ENCODE measurements around the gene FAM111A.

The FAM111A gene

GRCh38 chr11:59180907-59181306, 38.3 kb downstream of the FAM111A start:
- no peak for DNase-seq

GRCh38 chr11:59181746-59182456, 39.2 kb downstream of the FAM111A start:
- no peak for DNase-seq

- DNase-seq = no peak
These were observed 39.9 kb downstream of the FAM111A start for GRCh38 chr11:59182457-59183151.

- DNase-seq = no peak
These were observed 41.1 kb downstream of the FAM111A start for GRCh38 chr11:59183771-59184170.

DNA sequence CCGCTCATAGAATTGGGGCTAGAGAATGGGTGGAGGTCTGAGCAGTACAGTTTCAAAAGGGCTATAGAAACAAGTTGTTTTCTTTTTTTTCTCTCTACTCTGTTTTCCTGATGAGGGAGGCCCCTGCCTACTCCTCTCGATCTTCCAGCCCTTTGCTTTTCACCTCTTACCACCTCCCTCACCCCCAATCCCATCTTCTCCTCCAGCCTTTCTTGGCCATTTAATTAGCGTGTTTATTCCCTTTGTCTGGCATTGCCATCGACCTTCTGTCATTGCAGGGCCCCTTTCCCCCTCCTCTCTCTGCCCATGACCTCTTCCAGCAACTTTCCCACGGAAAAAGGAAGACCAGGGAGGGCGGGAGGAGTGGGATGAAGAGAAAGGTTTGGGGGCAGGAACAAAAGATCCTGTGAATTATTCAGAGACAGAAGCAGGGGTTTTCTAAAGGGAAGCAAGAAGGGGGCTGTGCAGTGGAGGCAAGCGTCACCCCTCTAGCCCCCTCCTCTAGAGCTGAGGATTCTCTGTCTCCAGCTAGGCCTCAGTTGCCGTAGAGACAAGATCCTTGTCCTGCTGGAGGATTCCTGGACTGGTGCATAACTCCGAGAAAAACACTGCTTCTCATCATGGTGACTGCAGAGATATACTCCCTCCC, 42.2 kb downstream of the FAM111A start:
- no peak for DNase-seq

- DNase-seq = no peak
These were observed 42.8 kb downstream of the FAM111A start for GRCh38 chr11:59185386-59185945.

DNA sequence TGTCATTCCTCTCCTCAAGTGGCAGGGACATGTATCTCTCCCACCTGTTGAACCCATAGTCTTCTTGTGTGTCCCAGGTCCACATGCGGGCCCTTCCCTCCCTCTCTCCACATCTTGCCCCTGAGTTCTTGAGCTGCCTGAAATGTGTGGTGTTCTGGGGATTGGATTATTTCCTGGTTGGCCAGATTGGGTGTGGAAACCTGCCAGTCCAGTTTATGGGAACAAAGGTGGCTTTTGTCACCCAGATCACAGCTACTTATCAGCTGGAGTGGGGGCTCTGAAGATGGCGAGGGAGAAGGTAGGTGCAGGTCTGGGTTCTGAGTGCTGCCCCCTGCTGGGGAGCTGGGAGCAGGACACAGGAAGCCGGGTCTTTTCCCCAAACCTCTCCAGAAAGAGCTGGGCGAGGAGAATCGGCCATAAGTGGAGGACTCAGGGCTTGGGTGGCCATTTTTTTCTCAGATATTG, 43.5 kb downstream of the FAM111A start:
- peak in 1 of 3 donors; percentile 60 for DNase-seq

DNA sequence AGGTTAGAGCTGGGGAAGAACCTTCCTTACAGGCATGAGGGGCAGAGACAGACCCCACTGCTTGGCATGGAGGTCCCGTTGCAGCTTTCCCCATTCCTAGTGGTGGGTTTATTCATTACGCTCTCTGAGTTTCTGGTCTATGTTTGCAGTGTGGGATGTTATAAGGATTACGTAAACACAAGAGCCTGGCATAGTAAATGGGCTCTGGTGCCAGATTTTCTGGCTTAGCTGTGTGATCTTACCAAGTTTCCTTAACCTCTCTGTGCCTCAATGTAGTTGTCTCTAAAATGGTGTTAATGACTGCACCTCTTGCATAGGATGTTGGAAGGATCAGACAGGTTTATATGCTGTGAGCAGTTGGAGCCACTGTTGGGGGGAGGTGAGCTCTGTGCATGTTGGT, 44.4 kb downstream of the FAM111A start:
- DNase-seq = no peak

DNA sequence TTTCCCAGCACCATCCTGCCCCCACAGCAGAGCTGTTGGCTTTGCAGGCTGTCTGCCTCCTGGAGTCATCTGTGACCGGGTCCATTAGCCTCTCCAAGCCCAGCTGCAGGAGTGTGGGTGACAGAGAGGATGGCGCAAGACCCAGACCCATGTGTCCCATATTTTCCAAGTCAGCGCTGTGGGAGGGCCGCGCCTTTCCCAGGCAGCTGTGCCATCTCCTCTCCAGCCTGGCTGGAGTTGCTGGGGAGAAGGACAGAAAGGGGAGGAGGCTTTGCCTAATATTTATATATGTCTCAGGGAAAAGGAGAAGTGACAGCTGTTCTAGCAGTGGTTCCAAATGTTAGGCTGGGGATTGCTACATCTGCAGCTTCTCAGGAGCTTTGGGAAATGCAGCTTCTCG, 44.9 kb downstream of the FAM111A start:
- peak in 2 of 3 donors; percentile 55 to 67 for DNase-seq

GRCh38 chr11:59188954-59189353, 46.3 kb downstream of the FAM111A start:
- no peak for DNase-seq

DNA sequence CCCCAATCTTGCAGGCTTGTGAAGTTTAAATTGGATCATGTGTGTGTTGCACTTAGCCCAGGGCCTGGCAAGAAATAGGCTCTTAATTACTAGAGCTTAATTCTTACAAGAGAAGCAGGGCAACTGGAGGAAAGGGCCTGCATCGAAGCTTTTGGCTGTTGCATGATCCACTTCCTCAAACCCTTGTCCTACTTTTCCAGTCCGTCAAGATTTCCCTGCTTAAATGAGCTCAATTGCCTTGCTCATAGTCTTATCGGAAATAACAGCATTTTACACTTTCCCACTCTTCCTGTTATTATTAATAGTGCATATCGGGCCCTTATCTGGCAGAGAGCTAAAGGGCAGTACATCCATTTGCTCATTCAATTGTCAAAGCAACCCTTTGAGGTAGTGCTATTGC, 47.3 kb downstream of the FAM111A start:
- DNase-seq = peak in 2 of 3 donors; percentile 62 to 69

- no peak for DNase-seq
These were observed 48.4 kb downstream of the FAM111A start for GRCh38 chr11:59191095-59191494.

DNA sequence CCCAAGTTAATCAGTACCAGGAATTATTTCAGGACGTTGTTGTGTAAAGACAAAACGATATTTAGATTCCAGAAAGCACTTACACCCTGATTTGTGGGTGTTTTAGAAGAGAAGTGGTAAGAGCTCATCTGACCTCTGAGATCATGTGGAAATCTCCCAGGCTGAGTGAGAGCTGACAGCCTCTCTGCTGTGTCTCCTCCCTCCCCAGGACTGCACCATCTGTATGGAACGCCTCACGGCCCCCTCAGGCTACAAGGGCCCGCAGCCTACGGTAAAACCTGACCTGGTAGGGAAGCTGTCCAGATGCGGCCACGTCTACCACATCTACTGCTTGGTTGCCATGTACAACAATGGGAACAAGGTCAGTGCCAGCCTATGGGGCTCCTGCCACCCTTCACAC, 49.2 kb downstream of the FAM111A start:
- DNase-seq = peak; percentile 63 to 78 (median 75)

DNA sequence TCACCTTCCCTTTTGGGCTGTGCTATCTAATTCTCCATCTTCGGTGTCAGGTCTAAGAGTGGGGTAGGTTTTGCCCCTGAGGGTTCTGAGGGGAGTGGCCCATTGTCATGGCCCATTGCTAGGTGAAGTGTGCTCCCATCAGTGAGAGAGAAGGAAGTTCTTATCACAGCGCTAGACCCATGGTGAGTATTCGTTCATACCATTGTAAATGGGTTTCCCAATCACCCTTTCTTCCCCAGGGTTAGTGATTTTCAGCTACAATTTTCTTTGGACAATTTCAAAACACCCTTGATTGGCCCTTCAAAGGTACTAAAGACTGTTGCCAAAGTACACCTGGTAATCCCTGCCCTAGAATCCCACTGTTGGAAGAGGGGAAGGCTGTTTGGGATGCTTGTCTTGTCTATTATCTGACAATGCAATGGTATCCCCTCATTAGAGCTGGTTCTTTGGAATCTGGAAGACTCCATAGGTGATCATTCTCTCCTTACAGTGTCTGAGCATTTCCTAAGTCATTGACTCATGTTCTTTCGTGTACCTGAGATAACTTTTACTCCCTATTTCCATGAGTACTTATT, 49.9 kb downstream of the FAM111A start:
- no peak for DNase-seq

- DNase-seq = peak in 2 of 3 donors; percentile 50 to 53
These were observed 51.0 kb downstream of the FAM111A start for GRCh38 chr11:59193587-59194130.

DNA sequence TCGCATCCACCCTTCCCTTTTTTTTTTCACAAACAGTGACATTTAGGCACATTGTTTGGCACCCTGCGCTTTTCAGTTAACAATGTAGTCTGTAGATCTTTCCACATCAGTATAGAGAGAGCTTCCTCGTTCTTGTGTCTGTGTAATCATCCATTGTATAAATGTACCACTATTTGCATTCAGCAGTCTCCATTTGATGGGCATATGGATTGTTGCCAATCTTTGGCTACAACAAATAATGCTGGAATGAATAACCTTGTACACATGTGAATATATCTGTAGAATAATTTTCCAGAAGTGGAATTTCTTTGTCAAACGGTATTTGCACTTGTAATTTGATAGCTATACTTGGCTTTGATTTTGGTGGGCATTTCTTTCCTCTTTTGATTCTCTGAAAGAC, 52.9 kb downstream of the FAM111A start:
- DNase-seq = no peak

DNA sequence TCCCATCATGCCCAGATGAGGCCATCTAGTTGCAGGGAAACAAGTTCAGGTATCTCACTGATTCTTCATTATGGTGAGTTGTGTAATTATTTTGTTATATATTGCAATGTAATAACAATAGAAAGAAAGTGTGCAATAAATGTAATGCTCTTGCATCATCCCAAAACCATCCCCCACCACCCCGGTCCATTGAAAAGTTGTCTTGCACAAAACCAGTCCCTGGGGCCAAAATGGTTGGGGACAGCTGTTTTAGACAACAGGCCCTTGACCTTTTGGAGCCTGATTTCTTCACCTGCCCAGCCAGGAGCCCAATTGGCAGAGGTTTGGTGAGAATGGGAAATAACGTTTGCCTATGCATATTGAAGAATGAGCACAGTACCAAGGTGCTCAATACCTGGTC, 54.1 kb downstream of the FAM111A start:
- DNase-seq = no peak

DNA sequence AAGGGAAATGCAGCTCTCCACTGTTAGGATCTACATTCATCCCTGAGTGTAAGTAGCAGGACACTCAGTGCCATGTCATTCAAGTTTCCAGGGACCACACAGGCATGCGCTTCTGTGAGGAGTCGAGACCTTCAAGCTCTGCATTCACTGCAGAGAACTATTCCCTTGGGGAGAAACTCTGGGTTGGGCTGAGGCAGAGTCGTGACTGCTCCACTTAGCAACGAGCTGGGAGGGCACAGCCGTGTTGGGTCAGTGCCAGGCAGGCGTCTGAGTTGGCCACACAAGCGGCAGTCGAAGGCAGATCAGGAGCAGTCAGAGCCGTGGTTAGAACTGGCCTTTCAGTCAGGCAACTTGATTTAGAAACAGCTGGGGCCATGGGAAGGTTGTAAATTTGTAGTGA, 55.3 kb downstream of the FAM111A start:
- DNase-seq = peak in 2 of 3 donors; percentile 54 to 55

GRCh38 chr11:59198726-59199125, 56.1 kb downstream of the FAM111A start:
- peak in 2 of 3 donors; percentile 51 to 52 for DNase-seq

DNA sequence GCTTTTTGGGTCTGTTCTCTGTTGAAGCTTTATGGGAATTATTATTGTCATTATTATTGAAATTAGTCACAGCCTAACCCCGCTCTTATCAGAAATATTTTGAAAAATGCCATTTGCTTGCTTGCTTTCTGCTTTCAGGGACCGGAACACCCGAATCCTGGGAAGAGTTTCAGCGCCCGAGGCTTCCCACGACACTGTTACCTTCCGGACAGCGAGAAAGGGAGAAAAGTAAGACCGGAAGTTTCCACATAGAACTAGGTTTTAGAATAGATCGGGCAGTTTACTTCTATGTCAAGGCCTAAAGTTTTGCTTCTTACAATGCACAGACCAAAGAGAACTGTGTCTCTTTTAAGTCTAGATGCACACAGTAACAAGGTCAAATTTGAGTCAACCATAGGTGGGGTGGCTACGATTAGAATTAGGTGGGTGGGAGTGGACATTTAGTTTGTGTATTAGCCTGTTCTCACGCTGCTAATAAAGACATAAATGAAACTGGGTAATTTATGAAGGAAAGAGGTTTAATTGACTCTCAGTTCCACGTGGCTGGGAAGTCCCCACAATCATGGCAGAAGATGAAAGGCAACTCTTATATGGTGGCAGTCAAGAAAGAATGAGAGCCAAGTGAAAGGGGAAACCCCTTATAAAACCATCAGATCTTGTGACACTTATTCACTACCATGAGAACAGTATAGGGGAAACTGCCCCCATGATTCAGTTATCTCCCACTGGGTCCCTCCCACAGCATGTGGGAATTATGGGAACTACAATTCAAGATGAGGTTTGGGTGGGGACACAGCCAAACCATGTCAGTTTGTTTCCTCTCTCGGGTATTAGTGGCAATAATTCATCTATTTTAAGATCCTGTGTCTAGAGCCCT, 57.1 kb downstream of the FAM111A start:
- DNase-seq = peak; percentile 79 to 90 (median 82)

- DNase-seq = peak in 2 of 3 donors; percentile 65 to 75
These were observed 57.7 kb downstream of the FAM111A start for GRCh38 chr11:59200423-59200746.

DNA sequence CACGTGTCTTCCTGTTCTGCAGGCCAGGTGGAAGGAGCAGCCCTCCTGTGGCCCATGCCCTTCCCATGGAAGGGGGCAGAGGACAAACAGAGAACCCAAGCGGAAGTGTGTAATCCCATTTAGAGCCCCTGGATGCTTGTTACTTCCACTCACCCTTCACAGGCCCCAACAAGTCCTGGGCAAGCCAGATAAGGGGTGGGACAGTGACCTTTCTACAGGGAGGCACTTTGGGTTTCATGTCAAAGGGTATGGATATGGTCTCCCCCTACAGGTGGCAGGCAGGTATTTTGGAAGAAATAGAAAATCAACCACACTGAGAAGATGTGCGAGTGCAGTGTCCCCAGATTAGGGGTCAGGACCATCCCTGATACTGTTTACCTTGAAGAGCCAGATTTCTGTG, 58.7 kb downstream of the FAM111A start:
- no peak for DNase-seq

Data from suppressor macrophage treated with lipopolysaccharide for 1 hour (primary cell).